NCI-H128 (cell line): ENCODE results near the gene PROX1.

Experiments
- DNase-seq: peaks from one replicate; lab custom pipeline; 2025; ENCODE audit not compliant: unreplicated experiment; lab: John Stamatoyannopoulos, UW

PROX1 gene

DNA sequence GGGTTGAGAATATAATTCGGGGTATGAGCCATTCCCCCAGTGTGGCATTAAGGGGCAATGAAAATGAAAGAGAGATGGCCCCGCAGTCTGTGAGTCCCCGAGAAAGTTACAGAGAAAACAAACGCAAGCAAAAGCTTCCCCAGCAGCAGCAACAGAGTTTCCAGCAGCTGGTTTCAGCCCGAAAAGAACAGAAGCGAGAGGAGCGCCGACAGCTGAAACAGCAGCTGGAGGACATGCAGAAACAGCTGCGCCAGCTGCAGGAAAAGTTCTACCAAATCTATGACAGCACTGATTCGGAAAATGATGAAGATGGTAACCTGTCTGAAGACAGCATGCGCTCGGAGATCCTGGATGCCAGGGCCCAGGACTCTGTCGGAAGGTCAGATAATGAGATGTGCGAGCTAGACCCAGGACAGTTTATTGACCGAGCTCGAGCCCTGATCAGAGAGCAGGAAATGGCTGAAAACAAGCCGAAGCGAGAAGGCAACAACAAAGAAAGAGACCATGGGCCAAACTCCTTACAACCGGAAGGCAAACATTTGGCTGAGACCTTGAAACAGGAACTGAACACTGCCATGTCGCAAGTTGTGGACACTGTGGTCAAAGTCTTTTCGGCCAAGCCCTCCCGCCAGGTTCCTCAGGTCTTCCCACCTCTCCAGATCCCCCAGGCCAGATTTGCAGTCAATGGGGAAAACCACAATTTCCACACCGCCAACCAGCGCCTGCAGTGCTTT lies 9.4 kb downstream of the PROX1 start:
- DNase-seq: no peak

DNA sequence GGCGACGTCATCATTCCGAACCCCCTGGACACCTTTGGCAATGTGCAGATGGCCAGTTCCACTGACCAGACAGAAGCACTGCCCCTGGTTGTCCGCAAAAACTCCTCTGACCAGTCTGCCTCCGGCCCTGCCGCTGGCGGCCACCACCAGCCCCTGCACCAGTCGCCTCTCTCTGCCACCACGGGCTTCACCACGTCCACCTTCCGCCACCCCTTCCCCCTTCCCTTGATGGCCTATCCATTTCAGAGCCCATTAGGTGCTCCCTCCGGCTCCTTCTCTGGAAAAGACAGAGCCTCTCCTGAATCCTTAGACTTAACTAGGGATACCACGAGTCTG lies 10.0 kb downstream of the PROX1 start:
- DNase-seq: no peak

DNA sequence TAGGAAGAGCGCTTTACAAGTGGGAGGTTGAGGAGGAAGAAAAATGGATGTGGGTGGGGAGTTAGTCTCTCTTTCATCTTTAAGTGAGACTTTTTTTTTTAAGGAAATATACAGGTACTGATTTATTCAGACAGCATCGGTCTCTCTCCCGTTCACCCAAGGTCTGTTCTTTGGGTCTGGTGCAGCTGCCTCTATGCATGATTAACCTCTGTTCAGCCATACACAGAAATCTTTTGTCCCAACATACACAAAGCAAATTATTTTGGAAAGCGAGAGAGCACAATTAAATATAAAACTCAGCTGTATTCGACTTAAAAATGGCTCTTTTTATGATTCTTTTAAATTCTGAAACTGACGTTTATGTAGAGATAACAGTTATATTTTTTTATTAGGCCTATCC lies 11.0 kb downstream of the PROX1 start:
- DNase-seq: no peak

DNA sequence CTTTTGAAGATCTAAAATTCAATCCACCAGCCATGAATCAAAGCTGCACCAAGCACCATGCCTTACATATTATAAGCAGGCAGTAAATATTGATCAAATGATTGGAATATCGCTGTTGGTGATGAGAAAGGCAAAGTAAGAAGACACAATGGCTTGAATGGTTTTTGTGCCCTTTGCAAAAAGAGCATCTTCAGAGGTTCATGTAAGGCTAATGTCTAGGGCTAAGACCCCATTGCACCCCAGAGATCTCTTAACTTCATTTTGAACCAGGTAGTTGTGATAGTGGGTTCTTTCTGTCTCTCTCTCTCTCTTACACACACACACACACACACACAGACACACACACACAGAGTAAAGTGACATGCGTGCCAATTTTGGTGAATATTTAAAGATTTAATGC lies 12.0 kb downstream of the PROX1 start:
- DNase-seq: no peak

DNA sequence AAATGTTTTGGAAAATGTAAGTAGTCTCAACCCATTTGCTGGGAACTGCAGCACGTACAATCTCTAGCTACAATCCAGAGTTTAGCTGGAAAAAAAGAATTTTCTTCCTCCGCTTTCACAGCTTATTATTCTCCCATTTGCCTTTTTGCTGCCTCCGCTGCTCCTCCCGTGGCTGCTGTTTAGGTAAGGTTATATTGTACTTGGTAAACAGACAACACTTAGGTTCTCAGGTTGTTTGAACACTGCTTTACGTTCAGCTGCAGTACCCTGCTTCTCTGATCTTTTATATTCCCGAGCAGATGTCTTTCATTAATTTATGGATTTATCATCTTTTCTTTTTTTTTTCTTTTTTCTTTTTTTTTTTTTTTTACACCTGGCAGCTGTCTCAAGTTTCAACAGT lies 14.3 kb downstream of the PROX1 start:
- DNase-seq: no peak

DNA sequence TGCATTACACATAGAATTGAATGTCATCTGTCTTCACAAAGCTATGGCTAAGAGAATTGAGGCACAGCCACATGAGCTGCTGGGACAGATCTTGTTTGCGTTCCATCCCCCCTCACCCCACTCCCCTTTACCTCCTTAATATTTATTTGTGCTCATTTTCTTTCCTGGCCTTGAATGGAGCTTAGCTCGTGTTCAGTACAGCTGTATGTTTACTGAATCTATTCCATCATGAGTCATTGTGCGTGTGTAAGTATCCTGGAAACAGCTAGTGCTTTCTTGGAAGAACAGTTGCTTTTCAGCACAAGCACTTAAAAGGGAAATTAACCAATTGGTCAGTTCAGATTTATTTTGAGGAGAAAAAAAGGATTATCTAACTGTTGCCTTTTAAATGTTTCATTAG lies 14.7 kb downstream of the PROX1 start:
- DNase-seq: no peak

DNA sequence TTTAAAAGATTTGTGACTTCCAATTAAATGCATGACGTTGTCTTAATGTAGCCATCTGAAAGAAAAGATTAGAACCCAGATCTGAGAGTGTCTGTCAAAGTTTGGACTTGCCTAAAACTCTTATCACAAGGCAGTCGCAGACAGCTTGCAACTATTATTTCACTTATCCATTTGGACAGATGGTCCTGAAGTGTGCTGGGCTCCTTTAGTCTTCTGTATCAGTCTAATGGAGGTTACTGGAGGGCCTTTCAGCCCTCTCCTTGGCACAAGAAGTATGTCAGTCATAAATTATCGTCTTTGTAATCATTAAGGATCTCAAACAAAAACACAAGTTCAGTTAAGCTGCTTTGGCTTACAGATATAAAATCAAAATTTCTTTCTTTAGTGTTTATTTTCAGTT lies 15.5 kb downstream of the PROX1 start:
- DNase-seq: peak; percentile 53

DNA sequence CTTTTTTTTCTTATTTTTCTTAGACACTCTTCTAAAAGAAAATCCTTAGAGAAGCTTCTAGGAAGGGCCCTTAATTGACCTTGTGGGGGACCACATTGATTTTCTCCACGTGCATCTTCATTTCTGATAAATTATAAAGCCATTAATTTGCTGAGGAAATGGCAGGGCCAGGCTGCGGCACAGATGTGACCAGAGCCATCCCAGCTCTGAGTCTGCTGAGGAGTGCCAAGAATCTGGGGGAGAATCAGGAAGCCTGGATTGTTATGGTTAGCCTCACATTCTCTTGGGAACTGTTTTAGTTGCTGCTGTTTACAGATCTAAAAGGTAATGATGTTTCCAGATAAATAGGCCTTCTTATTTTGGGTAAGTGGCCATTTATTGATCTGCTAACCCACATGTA lies 16.2 kb downstream of the PROX1 start:
- no peak for DNase-seq

DNA sequence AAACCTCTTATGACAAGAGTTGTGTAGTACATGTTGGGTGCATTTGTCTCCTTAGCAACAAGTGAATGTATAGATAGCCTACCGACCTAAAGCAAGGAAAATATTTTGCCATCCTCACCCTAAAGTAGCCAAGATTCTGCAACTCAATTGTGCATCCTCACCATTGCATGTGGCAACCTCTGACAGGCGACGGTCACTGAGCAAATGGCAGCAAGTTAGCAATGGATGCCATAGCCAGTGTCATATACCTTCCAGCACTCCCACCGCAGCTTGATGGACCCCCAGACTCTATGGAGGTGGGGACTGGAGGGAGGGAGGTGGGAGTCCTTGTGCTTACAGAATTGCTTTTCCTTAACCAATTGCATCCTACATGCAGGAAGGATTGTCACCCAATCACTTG lies 17.0 kb downstream of the PROX1 start:
- DNase-seq: no peak

DNA sequence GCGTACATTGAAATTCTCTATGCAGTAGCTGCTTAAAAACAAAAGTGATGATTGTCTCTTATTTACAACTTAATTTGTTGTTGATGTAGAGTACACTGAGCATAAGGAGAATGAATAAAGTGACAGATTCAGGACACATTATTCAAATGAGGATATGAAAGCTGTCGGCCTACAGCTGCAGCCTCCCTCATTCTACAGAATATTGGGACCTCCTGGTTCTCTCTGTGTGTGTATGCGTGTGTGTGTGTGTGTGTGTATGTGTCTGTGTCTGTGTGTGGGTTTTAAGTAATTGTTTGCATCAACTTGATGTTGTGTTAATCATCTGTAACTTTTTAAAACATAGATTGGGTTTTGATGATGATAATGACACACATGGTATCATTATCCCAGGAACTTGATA lies 17.9 kb downstream of the PROX1 start:
- no peak for DNase-seq

DNA sequence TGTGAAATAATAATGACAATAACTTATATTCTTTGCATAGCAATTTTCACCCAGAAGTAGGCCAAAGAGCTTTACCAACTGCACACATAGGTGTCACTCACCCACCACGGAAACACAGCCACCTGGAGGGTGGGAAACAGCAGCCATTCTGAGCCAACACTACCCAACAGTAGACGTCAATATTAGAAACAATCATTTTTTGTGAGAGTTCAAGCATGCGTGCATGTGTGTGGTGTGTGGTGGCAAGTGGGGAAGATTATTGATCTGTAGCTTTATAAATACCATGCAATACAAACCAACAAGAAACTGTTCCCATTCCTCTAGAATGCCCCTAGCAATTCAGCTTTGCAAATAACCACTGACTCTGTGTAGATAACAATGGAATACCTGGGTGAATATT lies 19.1 kb downstream of the PROX1 start:
- no peak for DNase-seq

DNA sequence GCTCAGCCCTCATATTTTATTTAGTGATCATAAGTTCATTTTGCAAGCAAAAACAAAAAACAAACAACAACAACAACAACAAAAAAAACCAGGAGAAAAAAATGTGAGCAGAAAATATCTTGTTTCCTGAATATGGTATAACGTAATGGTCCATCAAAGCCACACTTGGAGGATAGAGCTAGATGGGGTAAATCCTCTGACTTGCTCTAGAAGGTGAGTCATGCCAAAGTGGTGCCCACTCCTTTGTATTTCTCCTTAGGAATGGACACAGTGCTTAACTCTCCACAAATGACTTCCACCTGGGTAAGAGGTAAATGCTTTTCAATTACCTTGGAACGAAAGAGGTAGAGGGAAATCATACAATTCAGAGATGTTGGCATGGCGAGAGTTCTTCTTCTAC lies 20.6 kb downstream of the PROX1 start:
- no peak for DNase-seq

DNA sequence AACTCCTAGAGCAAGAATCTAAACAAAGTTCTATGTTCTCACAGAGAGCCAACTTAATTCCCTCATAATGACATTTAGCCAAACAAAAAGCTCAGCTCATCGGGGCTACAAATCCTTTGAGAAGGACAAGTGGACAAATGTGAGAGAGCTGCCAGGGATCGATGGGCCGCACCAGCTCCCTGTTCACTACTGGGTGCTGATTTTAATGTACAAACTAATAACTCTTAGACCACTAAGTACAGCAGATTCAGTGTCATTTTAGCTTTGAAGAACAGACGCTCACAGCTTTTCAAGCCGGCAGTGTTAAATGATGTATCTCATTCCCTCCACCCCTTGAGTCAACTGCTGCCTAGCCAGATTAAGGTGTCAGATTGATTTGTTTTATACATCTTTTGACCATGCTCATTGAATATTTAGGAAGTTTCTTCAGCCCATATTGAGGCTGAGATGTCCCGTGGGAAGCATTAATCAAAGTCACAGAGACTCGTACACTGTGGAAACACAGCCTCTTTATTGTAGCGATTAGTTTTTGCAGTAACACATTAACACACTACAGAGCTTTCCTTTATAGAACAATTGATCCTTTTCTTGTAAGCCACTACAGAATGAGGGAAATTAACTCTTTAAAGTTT lies 21.1 kb downstream of the PROX1 start:
- no peak for DNase-seq

DNA sequence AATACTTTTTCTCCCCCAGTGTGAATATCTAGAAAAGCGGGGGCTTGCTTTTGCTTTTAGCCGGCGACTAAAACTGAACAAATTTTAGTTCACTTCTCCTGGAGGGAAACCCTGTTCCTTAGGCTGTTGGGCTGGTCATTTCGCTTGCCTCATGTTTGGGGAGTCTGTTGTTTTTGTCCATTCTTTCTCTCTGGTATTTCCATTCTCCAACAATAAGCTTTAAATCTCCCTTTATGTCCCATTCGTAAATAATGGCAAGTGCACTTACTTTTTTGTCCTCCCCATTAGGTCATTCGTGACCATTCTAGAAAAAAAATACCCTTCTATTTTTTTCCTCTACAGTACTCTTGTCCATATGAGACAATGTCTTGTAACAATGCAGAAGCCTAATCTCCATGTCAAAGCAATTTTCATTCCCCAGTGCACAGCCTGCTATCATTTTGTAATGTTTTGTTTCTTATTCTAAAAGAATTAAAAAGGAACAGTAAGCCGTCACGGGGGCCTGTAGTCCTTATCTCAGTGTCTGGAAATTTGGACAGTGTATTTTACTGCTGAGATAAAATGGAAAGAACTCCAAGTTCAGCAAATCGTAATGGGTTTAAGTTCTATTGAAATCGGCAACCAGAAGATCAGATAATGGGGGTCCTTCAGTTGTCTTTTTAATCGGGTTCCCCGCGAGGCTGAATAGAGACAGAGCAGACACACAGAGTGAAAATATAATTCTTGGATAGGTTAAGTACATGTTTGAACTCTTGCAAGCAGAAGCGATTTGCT lies 21.8 kb downstream of the PROX1 start:
- DNase-seq: no peak

DNA sequence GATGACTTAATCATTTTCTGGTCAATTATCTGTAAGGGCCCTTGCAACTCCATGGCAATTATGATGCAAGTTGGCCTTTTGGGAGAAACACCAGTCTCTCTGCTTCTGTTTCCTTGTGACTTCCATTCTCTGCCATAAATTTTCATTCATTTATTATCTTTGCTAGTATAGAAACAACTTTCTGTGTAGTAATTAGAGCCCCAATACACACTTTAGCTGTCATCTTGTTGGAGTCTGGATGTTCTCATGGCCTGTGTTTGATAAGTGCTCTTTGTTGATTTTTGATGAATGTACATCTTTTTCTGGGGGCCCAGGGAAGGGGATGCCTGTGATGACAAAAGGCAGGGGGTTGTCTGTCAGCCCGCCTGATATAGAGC lies 22.4 kb downstream of the PROX1 start:
- no peak for DNase-seq

DNA sequence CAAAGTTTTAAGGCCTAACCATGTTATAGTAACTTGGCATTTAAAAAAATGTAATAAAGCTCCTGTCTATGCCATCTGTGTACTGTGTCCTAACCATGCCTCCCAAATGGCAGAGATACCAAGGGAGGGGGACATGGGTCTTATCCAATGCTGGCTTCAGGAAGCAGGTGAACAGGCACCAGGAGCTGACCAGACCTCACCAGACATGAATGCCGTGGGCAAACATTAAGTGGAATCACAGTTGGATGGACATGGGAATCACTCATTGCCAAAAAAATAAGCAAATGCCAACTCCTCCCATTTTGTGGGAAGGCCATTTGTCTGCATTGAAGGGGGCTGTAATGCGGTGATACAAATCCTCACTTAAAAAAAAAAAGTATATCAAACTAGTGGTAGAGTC lies 22.9 kb downstream of the PROX1 start:
- DNase-seq: no peak

DNA sequence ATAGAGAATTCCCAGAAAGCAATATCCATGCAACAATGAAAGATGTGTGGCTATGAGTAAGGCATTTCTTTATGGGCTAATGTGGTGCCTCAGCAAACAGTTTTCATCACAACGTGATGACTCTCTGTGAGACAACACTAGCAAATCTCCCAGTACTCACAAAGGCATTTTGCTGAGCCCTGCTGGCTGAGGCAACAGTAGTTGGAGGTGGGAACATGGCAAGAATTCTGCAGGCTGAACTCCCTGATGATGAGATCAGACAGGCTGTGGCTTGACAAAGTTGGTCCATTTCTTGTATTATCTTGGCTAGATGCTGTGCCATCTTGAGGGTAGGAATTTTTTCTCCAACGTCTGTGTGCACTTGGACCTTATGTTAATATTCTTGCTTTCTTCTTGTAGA lies 24.6 kb downstream of the PROX1 start:
- no peak for DNase-seq

DNA sequence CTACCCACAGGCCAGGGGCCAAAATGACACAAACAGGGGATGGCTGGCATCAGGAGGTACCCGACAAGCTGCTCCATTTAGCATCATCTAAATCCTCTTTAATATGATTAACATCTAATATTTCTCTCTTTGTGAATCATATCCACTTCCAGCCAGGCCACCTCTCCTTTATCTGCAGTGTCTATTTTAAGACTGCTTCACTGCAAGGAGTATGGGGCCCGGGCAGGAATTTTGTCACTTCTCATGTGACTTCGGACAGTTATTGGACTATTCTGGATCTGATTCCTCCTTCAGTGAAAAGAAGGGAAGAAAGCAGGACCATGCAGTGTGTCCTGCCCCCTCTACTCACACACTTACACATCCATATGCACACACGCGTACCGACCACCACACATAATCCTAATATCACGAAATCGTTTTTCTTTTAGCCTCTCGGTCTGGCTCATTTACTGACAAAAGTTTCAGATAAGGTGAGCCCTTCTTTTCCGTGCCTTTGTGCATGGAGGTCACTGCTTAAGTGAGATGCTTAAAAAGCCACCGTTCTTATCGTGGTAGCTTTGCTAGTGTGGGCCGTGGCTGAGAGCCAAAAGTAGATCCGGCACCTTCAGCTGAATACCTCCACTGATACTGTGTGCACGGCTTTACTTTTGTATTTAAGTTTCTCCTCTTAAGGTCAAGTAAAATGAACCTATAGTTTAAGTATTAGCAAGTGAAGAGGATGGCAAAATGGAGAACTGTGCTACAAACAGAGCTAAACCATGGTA lies 26.0 kb downstream of the PROX1 start:
- DNase-seq: no peak

DNA sequence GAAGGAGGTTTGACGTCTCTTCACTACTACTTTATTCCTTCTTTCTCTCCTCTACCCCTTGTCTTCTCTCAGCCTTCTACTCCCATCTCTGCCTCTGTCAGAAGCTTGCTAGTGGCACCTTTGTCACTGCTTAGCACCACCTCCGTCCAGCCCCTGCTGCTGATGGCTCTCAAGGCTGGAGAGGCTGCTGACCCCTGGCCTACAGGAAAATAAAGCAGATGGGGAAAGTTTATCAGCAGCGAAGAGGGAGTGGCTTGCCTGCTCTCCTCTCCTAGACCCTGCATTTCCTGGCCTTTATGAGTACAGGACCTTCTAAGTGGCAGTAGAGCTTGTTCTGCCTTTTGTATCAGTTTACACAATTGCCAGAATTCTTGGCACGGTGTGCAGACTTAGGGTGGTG lies 27.0 kb downstream of the PROX1 start:
- no peak for DNase-seq

DNA sequence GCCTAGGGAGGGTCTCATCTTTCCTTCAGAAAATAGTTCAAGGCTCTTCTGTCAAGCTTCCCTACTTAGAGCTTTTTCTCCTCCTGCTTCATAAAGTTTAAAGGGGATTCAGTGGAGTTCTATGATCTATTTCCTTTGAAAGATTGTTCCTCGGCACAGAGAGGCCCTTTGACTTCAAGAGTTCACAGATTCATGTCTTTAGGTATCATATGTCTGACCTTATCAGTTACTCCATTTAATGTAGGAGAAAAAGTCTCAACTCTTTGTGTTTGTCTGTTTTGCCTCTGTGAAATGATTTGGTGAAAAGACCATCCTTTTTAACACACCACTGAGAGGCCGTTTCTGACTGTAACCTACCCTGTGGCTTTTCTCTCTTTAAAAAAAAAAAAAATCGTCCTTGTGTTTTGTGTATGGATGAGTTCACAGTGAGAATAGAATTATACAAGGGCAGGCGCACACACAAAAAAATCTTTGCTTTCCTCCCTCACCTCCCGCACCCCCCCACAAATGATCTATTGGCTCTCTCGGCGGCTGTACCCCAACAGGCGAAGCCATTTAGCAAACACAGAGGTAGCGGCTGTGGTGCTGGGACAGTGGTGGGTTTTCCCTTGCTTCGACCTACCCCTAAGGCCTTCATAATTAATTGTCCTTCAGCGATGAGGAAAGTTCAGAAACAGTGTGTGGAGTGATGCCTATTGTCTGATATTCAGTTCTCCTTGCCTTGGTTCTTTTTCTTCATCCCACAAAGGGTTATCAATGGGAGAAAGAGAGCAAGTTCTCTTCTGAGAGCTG lies 29.6 kb downstream of the PROX1 start:
- no peak for DNase-seq
